ENCODE measurements around the gene HMGB1.

The HMGB1 gene

GRCh38 chr13:30465593-30466357 lies at the start of gene HMGB1:
TSS of gene HMGB1 (minus strand) at chr13:30465936. CDS start at chr13:30463680, 2,256 bp downstream.
- DNase-seq = peak; percentile 99

DNA sequence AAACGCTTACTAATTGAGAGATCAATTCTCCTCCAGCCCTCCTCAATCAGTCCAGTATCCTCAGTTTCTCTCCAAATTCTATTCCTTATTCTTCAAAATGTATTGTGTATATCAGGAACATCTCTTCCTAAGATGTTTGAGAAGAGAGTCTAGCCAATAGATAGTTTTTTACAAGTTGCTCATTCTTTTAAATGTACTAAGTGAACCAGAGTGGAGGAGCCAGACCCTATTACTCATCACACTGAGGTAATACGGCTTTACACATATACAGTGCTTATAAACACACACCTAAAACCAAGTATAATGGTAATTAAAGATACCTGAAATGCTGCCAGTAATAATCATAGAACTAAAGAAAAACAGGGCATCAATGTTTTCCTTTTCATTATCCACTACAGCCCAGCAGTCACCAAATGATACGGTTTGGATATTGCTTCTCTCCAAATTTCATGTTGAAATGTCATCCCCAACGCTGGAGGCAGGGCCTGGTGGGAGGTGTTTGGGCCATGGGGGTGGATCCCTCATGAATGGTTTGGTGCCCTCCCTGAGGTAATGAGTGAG lies 45.2 kb upstream of the HMGB1 start:
- DNase-seq = no peak

DNA sequence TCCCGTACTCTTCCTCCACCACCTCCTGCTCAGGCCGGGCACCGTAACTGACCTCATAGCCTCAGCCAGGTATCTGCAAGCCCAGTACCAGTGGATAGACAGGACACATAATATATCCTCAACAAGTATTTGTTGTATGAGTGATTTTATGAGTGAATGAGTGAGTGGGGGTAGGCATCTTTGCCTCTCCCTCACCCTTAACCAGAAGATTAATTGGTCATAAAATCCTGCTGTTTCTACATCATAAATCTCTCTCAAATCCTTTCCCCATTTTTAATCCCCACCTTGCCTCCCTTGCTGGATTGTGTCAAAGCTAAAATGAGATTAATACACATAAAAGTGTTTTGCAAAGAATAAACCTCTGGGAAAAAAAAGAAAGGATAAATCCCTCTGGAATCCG lies 44.4 kb upstream of the HMGB1 start:
- DNase-seq = no peak

DNA sequence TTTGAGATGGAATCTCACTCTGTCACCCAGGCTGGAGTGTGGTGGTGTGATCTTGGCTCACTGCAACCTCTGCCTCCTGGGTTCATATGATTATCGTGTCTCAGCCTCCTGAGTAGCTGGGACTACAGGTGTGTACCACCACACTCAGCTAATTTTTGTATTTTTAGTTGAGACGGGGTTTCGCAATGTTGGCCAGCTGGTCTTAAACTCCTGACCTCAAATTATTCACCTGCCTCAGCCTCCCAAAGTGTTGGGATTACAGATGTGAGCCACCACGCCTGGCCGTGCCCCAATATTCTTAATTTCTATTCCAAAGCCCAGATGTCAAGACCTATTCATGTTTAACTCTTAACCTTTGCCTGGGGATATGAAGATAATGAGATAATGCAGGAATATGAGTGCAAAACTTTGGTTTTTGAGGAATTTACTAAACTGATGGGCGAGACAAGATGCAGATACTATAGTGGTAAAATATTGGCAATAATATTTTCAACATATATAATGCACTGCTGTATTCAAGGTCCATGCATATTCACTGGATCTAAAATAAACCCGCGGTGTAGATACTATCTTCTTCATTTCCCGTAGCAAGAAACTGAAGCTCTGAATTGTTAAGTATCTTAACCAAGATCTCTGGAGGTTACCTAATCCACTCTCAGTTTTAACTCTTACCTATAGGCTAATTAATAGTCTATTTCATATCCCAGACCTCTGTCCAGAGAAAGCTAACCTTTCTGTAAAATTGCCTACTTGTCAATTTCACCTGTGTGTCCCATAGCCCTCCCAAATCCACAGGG lies 43.7 kb upstream of the HMGB1 start:
- no peak for DNase-seq

DNA sequence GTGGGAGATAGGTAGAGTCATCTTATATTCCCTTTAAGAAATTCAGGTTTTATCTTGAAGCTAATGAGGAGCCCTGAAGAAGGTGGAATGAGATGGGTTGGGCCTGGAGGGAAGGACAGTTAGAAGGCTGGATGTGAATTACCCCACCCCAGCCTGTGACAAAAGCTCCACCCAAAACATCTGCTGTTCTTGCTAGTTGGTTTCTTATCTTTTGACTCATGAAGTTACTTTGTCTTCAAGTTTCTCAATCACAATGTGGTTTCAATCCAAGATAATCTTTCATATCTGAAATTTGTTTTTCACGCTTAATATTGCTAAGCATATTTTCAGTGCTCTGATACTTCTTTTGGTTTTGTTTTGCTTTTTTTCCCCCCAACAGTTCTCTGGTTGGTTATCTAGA lies 38.3 kb upstream of the HMGB1 start:
- no peak for DNase-seq

- no peak for DNase-seq
Observed at GRCh38 chr13:30502237-30502636, 36.5 kb upstream of the HMGB1 start.

GRCh38 chr13:30499338-30499737 lies 33.6 kb upstream of the HMGB1 start:
- DNase-seq = no peak

GRCh38 chr13:30496147-30496546 lies 30.4 kb upstream of the HMGB1 start:
- no peak for DNase-seq

GRCh38 chr13:30495746-30496145 lies 30.0 kb upstream of the HMGB1 start:
- no peak for DNase-seq

DNA sequence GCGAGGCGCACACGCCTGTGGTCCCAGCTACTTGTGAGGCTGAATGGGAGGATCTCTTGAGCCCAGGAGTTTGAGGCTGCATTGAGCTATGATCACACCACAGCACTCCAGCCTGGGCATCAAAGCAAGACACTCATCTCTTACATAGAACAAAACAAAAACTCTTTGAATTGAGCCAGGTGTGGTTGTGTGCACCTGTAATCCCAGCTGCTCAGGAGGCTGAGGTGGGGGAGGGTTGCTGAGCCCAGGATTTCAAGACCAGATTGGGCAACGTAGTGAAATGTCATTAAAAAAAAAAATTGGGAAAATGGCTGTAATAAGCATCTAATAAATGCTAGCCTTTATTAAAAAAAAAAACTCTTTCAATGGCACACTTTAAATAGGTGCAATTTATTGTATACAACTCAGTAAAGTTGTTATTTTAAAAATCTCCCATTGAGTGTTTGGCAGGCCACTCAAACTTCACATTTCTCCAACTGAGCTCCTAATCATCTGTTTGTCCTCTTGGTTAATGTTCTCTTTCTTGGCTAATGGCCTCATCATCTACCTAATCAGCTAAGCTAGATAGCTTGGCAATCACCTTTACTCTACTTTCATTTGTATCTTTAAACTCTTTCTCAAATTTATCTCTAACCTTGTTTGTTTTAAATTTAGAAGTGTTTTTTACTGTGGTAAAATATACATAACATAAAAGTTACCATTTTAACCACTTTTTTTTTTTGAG lies 28.1 kb upstream of the HMGB1 start:
- DNase-seq = no peak

DNA sequence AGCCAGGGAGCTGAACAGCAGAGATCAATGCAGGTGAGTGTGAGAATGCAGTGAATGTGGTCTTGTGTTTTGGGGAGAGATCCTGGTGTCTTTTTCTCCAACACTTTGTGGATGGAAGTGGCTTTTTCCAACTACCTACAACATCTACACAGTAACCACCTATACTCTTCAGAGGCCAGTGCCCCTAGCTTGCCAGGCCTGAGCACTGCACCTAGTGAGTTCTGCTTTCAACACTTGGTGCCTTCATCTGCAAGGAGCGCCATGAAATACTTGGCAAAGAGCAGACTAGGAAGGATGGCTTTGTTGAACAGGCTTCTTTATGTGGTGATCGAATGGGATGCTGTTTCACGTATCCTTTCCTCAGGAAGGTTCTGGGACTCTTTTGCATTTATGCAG lies 21.3 kb upstream of the HMGB1 start:
- no peak for DNase-seq

- DNase-seq = no peak
Observed at GRCh38 chr13:30486230-30487074, 20.7 kb upstream of the HMGB1 start.

DNA sequence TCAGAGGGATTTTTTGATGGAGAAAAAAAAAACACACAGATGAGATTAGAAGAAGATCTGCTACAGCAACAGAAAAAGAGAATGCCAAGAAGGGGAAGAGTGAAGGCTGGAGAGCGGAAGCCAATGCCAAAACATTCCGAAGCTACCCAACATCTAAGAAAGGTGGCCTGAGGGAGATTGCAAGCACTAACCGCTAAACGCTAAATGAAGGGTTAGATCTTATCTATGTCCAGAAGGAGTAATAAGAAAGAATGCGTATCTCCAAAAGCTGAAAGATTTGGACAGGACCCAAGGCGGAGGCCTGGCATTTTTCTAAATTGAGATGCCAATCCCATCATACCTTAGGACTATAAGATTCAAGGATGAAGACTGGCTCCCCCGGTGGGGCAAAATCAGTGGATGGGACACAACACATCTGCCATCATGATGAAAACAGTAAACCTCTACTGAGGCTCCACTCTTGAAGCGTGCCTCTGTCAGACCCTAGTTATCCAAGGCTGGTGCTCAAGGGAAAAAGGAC lies 15.6 kb upstream of the HMGB1 start:
- no peak for DNase-seq

DNA sequence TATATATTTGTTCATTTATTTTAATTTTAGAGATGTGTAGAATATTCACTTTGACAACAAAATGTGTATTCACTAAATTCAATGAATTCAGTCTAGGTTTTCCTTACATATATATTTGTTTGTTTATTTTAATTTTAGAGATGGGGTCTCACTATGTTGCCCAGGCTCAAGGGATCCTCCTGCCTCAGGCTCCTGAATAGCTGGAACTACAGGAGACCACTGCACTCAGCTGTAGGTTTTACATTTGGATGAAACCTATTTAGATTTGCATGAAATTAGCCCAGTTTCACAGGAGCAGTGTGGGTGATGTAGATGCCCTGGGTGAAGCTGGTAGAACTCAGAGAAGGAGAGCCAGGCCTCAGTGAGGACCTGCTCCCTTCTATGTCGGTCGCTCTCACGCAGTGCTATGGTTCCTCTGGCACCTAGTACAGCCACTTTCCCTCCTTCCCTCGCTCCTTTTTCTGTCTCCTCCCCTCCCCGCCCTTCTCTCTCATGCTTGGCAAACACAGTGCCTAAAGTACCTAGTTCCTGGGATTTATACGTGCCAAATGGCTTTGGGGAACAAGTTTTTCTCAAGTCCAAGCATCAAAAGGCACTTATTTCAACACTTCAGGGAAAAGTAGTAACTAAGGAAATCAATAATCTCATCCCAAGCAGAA lies 14.7 kb upstream of the HMGB1 start:
- DNase-seq = no peak

DNA sequence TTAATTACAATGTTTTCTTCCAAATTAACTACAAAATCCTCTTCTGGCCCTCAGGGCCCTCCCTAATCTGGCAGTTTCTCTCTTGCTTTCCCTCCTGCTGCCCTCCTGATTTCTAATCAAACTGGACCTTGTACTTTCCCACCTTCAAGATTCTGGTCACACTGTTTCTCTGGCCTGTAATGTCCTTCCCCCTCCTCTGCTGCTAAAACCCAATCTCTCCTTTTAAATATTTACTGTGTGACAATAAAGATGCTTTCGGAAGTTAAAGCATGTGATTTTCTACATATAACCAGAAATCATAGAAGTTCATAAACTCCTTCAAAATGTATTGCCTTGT lies 14.1 kb upstream of the HMGB1 start:
- no peak for DNase-seq

DNA sequence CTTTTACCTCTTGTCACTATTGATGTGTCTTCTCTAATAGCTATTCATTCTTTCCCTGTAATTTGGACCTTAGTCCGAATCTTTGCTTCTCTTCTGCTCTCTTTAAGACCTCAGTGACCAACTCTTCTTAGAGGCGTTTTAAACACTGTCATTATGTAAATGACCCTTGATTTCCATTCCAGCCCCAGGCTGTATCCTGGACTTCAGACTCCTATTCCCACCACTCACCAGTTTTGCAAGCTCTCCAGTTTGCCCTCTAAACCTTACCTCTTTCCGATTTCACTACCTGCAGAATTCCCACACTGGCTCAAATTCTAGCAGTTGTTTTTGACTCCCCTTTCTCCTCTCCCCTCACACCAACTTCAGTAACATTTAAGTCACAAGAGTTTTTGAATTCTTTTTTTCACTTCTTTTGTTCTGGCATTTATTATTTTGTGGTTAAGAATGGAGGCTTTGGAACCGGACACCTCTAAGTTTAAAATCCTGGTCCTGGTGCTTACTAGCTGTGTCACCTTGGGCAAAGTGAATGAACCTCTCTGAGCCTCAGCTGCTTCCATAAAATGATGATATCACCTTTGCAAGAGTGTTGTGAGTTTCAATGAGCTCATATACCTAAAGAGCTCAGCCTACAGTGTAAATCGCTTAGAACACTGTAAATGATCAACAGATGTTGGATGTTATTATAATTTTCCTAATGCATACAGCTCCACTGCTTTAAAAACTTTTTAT lies 13.6 kb upstream of the HMGB1 start:
- DNase-seq = no peak

GRCh38 chr13:30477346-30478195 lies 11.8 kb upstream of the HMGB1 start:
- DNase-seq = no peak

DNA sequence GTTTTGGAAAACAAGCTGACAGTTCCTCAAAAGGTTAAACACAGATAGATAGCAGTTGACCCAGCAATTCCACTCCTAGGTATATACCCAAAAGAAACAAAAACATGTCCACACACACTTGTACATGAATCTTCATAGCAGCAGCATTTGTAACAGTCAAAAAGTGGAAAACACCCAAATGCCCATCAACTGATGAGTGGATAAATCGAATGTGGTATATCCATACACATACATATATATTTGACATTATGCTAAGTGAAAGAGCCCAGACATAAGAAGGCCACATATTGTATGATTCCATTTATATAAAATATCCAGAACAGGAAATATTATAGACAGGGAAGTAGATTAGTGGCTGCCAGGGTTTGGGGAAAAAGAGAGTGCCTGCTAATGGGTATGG lies 7.9 kb upstream of the HMGB1 start:
- DNase-seq = no peak

DNA sequence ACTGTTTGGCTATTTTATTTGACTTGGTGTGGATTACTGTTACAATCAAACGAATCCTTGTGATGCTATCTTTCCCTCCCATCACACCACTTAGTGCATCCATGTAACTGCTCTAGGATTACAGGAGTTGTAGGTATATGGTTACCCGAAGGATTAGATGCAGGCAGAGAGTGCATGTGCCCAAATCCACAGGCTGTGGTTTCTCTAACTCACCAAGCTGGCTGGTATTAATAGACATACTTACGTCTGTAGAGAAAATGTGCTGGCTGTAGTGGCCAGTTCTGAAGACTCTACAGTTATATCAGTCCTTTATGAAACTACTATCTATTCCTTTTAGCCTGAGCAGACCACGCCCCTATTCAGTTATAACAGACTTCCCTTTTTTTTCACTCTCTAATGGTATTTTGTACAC lies 1.1 kb upstream of the HMGB1 start:
- DNase-seq = no peak

GRCh38 chr13:30466358-30466714 lies 600 bp upstream of the HMGB1 start:
- no peak for DNase-seq

- DNase-seq = no peak
Observed at GRCh38 chr13:30465343-30465592, 468 bp downstream of the HMGB1 start.
